SU-DHL-6 (cell line): Measurements from ENCODE around the gene RAB9A.

Experiments used
- H2AFZ ChIP-seq: fragments of 200-600 bp; sonication (generic); 2 replicates; pipeline ENCODE4 v1.6.1; 2014; ENCODE audit warnings: low read depth, mild to moderate bottlenecking, moderate library complexity, mixed read lengths, antibody characterized with exemption, low read length; ENCODE audit not compliant: severe bottlenecking
- H3F3A ChIP-seq: fragments of 200-600 bp; shearing (Covaris generic); 2 replicates; pipeline ENCODE4 v1.6.0; 2016; ENCODE audit warnings: antibody characterized with exemption, mild to moderate bottlenecking; ENCODE audit not compliant: insufficient read depth
- H3K27ac ChIP-seq: fragments of 200-600 bp; sonication (generic); 2 replicates; pipeline ENCODE4 v1.5.1; 2016; ENCODE audit warnings: low read depth, mild to moderate bottlenecking, low read length, moderate library complexity, mixed read lengths
- H3K27me3 ChIP-seq: fragments of 200-600 bp; sonication (generic), shearing (Covaris generic); 2 replicates; pipeline ENCODE4 v1.6.0; 2014; ENCODE audit warnings: mild to moderate bottlenecking, low read length
- H3K36me3 ChIP-seq: fragments of 200-600 bp; sonication (generic); 2 replicates; pipeline ENCODE4 v1.6.1; 2014; ENCODE audit warnings: mild to moderate bottlenecking, low read length, mixed read lengths
- H3K4me2 ChIP-seq: fragments of 300-600, 200-600 bp; shearing (Covaris generic), sonication (generic); 2 replicates; pipeline ENCODE4 v1.6.0; 2014; ENCODE audit warnings: low read length, low read depth, mild to moderate bottlenecking; ENCODE audit not compliant: poor library complexity, severe bottlenecking
- H3K4me3 ChIP-seq: fragments of 200-600 bp; sonication (generic); 2 replicates; pipeline ENCODE4 v1.5.1; 2014; ENCODE audit warnings: antibody characterized with exemption, low read length, mild to moderate bottlenecking, mixed read lengths; ENCODE audit not compliant: insufficient read depth, poor library complexity, severe bottlenecking
- H3K79me2 ChIP-seq: fragments of 200-600 bp; sonication (generic); 2 replicates; pipeline ENCODE4 v1.6.1; 2014; ENCODE audit warnings: mild to moderate bottlenecking, low read length, moderate library complexity; ENCODE audit not compliant: insufficient read depth
- H3K9ac ChIP-seq: fragments of 200-600 bp; sonication (generic); 2 replicates; pipeline ENCODE4 v1.7.0; 2014; ENCODE audit warnings: mild to moderate bottlenecking, low read length
- H3K9me2 ChIP-seq: fragments of 200-600 bp; sonication (generic); replicated peaks from 2 replicates; pipeline ENCODE4 v1.6.1; 2014; ENCODE audit warnings: low read length; ENCODE audit not compliant: insufficient read depth
- H3K9me3 ChIP-seq: fragments of 200-600 bp; sonication (generic); 2 replicates; pipeline ENCODE4 v1.6.1; 2014; ENCODE audit warnings: low read length, mixed read lengths; ENCODE audit not compliant: insufficient read depth
- H4K20me1 ChIP-seq: fragments of 200-600 bp; sonication (generic); 2 replicates; pipeline ENCODE4 v1.6.1; 2014; ENCODE audit warnings: low read depth, mild to moderate bottlenecking, antibody characterized with exemption, low read length, moderate library complexity, mixed read lengths
- CTCF ChIP-seq: fragments of 200-600 bp; sonication (generic); IDR thresholded peaks from one replicate; pipeline ENCODE4 v1.5.1; 2017; ENCODE audit warnings: antibody characterized with exemption, mild to moderate bottlenecking, low read length, moderate library complexity; ENCODE audit not compliant: insufficient read depth, poor library complexity, severe bottlenecking
- EZH2phosphoT487 ChIP-seq: fragments of 200-600 bp; sonication (generic), shearing (Covaris generic); conservative IDR thresholded peaks from 2 replicates; pipeline ENCODE4 v1.6.1; 2018; ENCODE audit warnings: mild to moderate bottlenecking, antibody characterized with exemption, low read length, moderate library complexity, mixed read lengths

Gene RAB9A

GRCh38 chrX:13732246-13733067, 43.5 kb downstream of the RAB9A start:
- Histone ChIP-seq H3K4me3 (peak overlapping the region; percentile 78), H3K36me3 (peaks cover 6% of the 10 kb centered on the region; the same call in 1 of the 2 replicates), H3K9me3 (no peaks in the 10 kb centered on the region), H3F3A (peaks cover 21% of the 10 kb centered on the region; the same call in 1 of the 2 replicates), H3K27me3 (no peaks in the 10 kb centered on the region), H4K20me1 (no peaks in the 10 kb centered on the region), H3K4me2 (peak overlapping the region; percentile 88), H2AFZ (no peak overlapping the region), H3K9me2 (no peaks in the 10 kb centered on the region), H3K79me2 (peaks cover 63% of the 10 kb centered on the region), H3K9ac (peak overlapping the region; percentile 80), H3K27ac (peak overlapping the region; percentile 95)
- TF ChIP-seq EZH2phosphoT487 (no peak), CTCF (no peak)

- TF ChIP-seq CTCF (no peak), EZH2phosphoT487 (no peak)
- peak overlapping the region; percentile 95 for H3K27ac ChIP-seq
- H3K27me3 ChIP-seq: no peaks in the 10 kb centered on the region
- H3K79me2 ChIP-seq: peaks cover 60% of the 10 kb centered on the region
- peak overlapping the region; percentile 78 for H3K4me3 ChIP-seq
- peaks cover 21% of the 10 kb centered on the region; the same call in 1 of the 2 replicates for H3F3A ChIP-seq
- peaks cover 10% of the 10 kb centered on the region; the same call in 1 of the 2 replicates for H3K36me3 ChIP-seq
- H2AFZ ChIP-seq: no peak overlapping the region
- H4K20me1 ChIP-seq: no peaks in the 10 kb centered on the region
- H3K9me3 ChIP-seq: no peaks in the 10 kb centered on the region
- H3K4me2 ChIP-seq: peak overlapping the region; percentile 88
- H3K9ac ChIP-seq: peak overlapping the region; percentile 80
- no peaks in the 10 kb centered on the region for H3K9me2 ChIP-seq
Observed at GRCh38 chrX:13733506-13733905, 44.6 kb downstream of the RAB9A start.

- Histone ChIP-seq H3K4me2 (peak within 1 kb of the TSS; percentile 98), H3K9me3 (no peaks in the 10 kb centered on the region), H3K27me3 (no peaks in the 10 kb centered on the region), H3K27ac (peak within 1 kb of the TSS; percentile 95), H4K20me1 (no peaks in the 10 kb centered on the region), H3K36me3 (peaks cover 10% of the 10 kb centered on the region; the same call in 1 of the 2 replicates), H3F3A (peaks cover 21% of the 10 kb centered on the region; the same call in 1 of the 2 replicates), H2AFZ (peak within 1 kb of the TSS; percentile 62), H3K79me2 (peaks cover 58% of the 10 kb centered on the region), H3K9ac (peak within 1 kb of the TSS; percentile 80), H3K9me2 (no peaks in the 10 kb centered on the region), H3K4me3 (peak within 1 kb of the TSS; percentile 78)
- no peak for TF ChIP-seq EZH2phosphoT487
- TF ChIP-seq CTCF: no peak
Observed at GRCh38 chrX:13734278-13735172, 45.6 kb downstream of the RAB9A start, which contains the start of the genes OFD1 and TRAPPC2. Gene OFD1 (plus strand): TSS chrX:13734748. CDS start chrX:13735072, 324 bp downstream. Gene TRAPPC2 (minus strand): TSS chrX:13734620. CDS start chrX:13719963, 14,657 bp downstream.
